Measurements from ENCODE around the gene GRPEL1. TPM values are rescaled to one million over a fixed set of nuclear protein-coding genes. Genes with fewer than 3 reads are reported as not detected.

GRPEL1 gene
- total RNA-seq, 1 experiment from 2014 or later: 78.2 TPM

DNA sequence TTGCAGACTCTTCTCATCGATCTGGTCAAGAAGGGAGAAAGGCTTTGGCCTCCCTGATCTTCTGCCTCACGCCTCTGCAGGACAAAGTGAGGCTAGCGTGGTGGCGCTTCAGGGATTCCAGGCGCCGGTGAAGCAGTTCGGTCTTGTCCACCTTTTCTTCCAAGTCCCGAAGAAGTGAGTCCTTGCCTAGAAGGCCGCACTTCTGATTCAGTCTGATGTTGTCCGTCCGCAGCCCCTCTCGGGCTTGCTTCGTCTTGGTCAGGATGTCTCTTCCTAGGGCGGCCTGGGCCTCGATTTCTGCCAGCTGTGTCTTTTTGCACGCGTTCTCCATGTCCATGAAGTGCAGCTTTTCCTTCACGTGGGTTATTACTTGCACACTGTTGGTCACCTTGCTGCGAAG is 26.6 kb downstream of the GRPEL1 start:
- intact Hi-C loops (cut with micrococcal nuclease; ENCODE audit: unreplicated experiment): no loop called here

DNA sequence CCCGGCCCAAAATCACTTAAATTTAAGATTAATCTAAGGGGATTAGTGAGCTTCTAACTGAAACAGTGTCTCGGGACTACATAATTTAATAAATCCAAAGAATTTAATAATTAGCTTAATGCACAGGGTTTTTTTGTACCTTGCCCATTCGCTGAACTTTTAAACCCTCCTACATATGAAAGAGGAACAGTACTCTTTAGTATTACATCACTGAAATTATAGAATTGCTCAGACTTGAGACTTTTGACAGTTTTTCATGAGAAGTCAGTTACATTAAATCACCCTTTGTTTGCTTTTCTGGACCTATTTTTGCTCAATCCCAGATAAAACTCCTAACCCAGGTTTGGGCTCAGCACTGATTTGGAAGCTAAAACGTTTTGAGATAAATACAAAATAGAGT is 27.1 kb downstream of the GRPEL1 start:
- DNase-seq (ENCODE audit: low spot score): no peak
- Histone ChIP-seq H3K27me3 (replicated peaks; ENCODE audit: insufficient read depth, low read depth, low read length, poor library complexity) (no peaks in the 10 kb centered on the region), H3K27ac (ENCODE audit: low read depth, low read length, poor library complexity, severe bottlenecking) (no peak overlapping the region), H3K4me3 (ENCODE audit: low read depth, low read length, poor library complexity, severe bottlenecking) (no peak overlapping the region), H3K9me3 (ENCODE audit: low read depth, low read length, poor library complexity, severe bottlenecking) (no peaks in the 10 kb centered on the region), H3K36me3 (ENCODE audit: insufficient read depth, low read length, poor library complexity, severe bottlenecking) (no peaks in the 10 kb centered on the region), H3K4me1 (ENCODE audit: insufficient read depth, low read length, poor library complexity, severe bottlenecking) (peaks cover 16% of the 10 kb centered on the region)
- intact Hi-C loops (cut with micrococcal nuclease; ENCODE audit: unreplicated experiment): no loop called here
- ChIA-PET CTCF (no interaction called here), POLR2A (ENCODE audit: low non-redundant PET) (no interaction called here)
- TF ChIP-seq, protein P1, sequence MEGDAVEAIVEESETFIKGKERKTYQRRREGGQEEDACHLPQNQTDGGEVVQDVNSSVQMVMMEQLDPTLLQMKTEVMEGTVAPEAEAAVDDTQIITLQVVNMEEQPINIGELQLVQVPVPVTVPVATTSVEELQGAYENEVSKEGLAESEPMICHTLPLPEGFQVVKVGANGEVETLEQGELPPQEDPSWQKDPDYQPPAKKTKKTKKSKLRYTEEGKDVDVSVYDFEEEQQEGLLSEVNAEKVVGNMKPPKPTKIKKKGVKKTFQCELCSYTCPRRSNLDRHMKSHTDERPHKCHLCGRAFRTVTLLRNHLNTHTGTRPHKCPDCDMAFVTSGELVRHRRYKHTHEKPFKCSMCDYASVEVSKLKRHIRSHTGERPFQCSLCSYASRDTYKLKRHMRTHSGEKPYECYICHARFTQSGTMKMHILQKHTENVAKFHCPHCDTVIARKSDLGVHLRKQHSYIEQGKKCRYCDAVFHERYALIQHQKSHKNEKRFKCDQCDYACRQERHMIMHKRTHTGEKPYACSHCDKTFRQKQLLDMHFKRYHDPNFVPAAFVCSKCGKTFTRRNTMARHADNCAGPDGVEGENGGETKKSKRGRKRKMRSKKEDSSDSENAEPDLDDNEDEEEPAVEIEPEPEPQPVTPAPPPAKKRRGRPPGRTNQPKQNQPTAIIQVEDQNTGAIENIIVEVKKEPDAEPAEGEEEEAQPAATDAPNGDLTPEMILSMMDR (conservative IDR thresholded peaks at IDR 0.05; ENCODE audit: low read depth, low read length): no peak
- TF ChIP-seq EZH2 (IDR thresholded peaks at IDR 0.05; ENCODE audit: borderline replicate concordance, low read depth, low read length, poor library complexity, severe bottlenecking): no peak
- BruUV-seq (replicated peaks): no TSS peak

More for the DNA sequence above, 26.6 kb downstream of the GRPEL1 start:
- Histone ChIP-seq H3K4me3 (ENCODE audit: low read depth, low read length, poor library complexity, severe bottlenecking) (no peak overlapping the region), H3K4me1 (ENCODE audit: insufficient read depth, low read length, poor library complexity, severe bottlenecking) (peaks cover 16% of the 10 kb centered on the region), H3K36me3 (ENCODE audit: insufficient read depth, low read length, poor library complexity, severe bottlenecking) (no peaks in the 10 kb centered on the region), H3K9me3 (ENCODE audit: low read depth, low read length, poor library complexity, severe bottlenecking) (no peaks in the 10 kb centered on the region), H3K27me3 (replicated peaks; ENCODE audit: insufficient read depth, low read depth, low read length, poor library complexity) (no peaks in the 10 kb centered on the region), H3K27ac (ENCODE audit: low read depth, low read length, poor library complexity, severe bottlenecking) (no peak overlapping the region)
- no TSS peak for BruUV-seq (replicated peaks)
- CTCF ChIA-PET: no interaction called here
- no peak for DNase-seq (ENCODE audit: low spot score)
- POLR2A ChIA-PET (ENCODE audit: low non-redundant PET): no interaction called here
- no peak for TF ChIP-seq EZH2 (IDR thresholded peaks at IDR 0.05; ENCODE audit: borderline replicate concordance, low read depth, low read length, poor library complexity, severe bottlenecking)

DNA sequence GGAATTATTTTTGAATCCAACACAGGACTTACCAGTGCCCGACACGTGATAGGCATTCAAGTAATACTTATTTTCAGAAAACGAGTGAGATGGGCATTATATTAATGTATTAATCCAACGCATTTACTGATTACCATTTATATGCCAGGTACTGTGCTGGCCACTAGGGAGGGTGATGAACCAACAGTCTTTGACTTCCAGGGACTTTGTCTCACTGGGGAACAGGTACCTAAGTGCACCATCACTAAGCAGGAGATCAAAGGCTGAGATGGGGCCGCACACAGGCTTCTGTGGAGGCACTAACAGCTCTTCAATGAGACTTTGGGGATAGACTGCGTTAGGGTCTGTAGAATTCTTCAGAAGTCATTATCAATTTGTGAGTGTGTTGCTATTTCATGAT is 30.4 kb downstream of the GRPEL1 start:
- CTCF ChIA-PET: no interaction called here
- TF ChIP-seq, protein P1 (conservative IDR thresholded peaks at IDR 0.05; ENCODE audit: low read depth, low read length): 0 out of 2 replicates have a peak, but pooled peaks have one; percentile 18
- no peak for TF ChIP-seq EZH2 (IDR thresholded peaks at IDR 0.05; ENCODE audit: borderline replicate concordance, low read depth, low read length, poor library complexity, severe bottlenecking)
- no peaks in the 10 kb centered on the region for H3K27me3 ChIP-seq (replicated peaks; ENCODE audit: insufficient read depth, low read depth, low read length, poor library complexity)
- intact Hi-C loops (cut with micrococcal nuclease; ENCODE audit: unreplicated experiment): no loop called here
- peaks cover 5% of the 10 kb centered on the region for H3K4me1 ChIP-seq (ENCODE audit: insufficient read depth, low read length, poor library complexity, severe bottlenecking)
- POLR2A ChIA-PET (ENCODE audit: low non-redundant PET): no interaction called here
- H3K27ac ChIP-seq (ENCODE audit: low read depth, low read length, poor library complexity, severe bottlenecking): no peak overlapping the region
- BruUV-seq (replicated peaks): no TSS peak
- DNase-seq (ENCODE audit: low spot score): no peak
- H3K4me3 ChIP-seq (ENCODE audit: low read depth, low read length, poor library complexity, severe bottlenecking): no peak overlapping the region
- H3K36me3 ChIP-seq (ENCODE audit: insufficient read depth, low read length, poor library complexity, severe bottlenecking): no peaks in the 10 kb centered on the region
- H3K9me3 ChIP-seq (ENCODE audit: low read depth, low read length, poor library complexity, severe bottlenecking): no peaks in the 10 kb centered on the region
